ENCODE results near the gene KRT14. TPM values are rescaled to one million over a fixed set of nuclear protein-coding genes. Genes with fewer than 3 reads are reported as not detected.

KRT14 gene
- total and polyA plus RNA-seq, 10 donors = 0.06 to 0.79 (median 0.17) TPM; not detected in 6

Other genes with a start within 250 kb of the KRT14 start
- not detected for gene KRT33A, start 236.1 kb downstream of the KRT14 start, total RNA-seq
- not detected for gene KRT33A, start 236.1 kb downstream of the KRT14 start, polyA plus RNA-seq
- gene KRT33B, start 217.1 kb downstream of the KRT14 start, total RNA-seq = not detected
- gene KRT33B, start 217.1 kb downstream of the KRT14 start, polyA plus RNA-seq = not detected
- not detected for gene KRT34, start 204.6 kb downstream of the KRT14 start, total RNA-seq
- gene KRT34, start 204.6 kb downstream of the KRT14 start, polyA plus RNA-seq = not detected
- not detected for gene KRT31, start 189.3 kb downstream of the KRT14 start, total RNA-seq
- gene KRT31, start 189.3 kb downstream of the KRT14 start, polyA plus RNA-seq = not detected
- gene KRT37, start 162.3 kb downstream of the KRT14 start, total RNA-seq = not detected
- not detected for gene KRT37, start 162.3 kb downstream of the KRT14 start, polyA plus RNA-seq
- under 1 TPM in 2 of 7 donors, not detected in 5; 0.26 to 0.39 TPM for gene KRT38, start 145.9 kb downstream of the KRT14 start, total RNA-seq
- not detected for gene KRT38, start 145.9 kb downstream of the KRT14 start, polyA plus RNA-seq
- not detected for gene KRT32, start 119.5 kb downstream of the KRT14 start, total RNA-seq
- gene KRT32, start 119.5 kb downstream of the KRT14 start, polyA plus RNA-seq = not detected
- under 1 TPM in 1 of 7 donors, not detected in 6; 0.19 TPM for gene KRT35, start 105.7 kb downstream of the KRT14 start, total RNA-seq
- gene KRT35, start 105.7 kb downstream of the KRT14 start, polyA plus RNA-seq = under 1 TPM in 1 of 3 donors, not detected in 2; 0.19 TPM
- gene KRT36, start 97.0 kb downstream of the KRT14 start, total RNA-seq = 1 to 10 TPM in 2 of 7 donors, under 1 TPM in 4, not detected in 1; 0.27 to 2.7 (median 0.44) TPM
- under 1 TPM; 0.20 to 0.51 (median 0.22) TPM for gene KRT36, start 97.0 kb downstream of the KRT14 start, polyA plus RNA-seq
- gene KRT13, start 81.3 kb downstream of the KRT14 start, total RNA-seq = not detected
- 10 to 100 TPM in 1 of 3 donors, 1 to 10 TPM in 2; 1.6 to 26.4 (median 3.8) TPM for gene KRT13, start 81.3 kb downstream of the KRT14 start, polyA plus RNA-seq
- gene KRT15, start 68.0 kb downstream of the KRT14 start, total RNA-seq = not detected
- 1 to 10 TPM in 1 of 3 donors, under 1 TPM in 2; 0.07 to 1.3 (median 0.11) TPM for gene KRT15, start 68.0 kb downstream of the KRT14 start, polyA plus RNA-seq
- gene KRT19, start 58.6 kb downstream of the KRT14 start, total RNA-seq = 1 to 10 TPM in 3 of 7 donors, under 1 TPM in 3, not detected in 1; 0.44 to 2.8 (median 0.83) TPM
- gene KRT19, start 58.6 kb downstream of the KRT14 start, polyA plus RNA-seq = 1 to 10 TPM in 2 of 3 donors, under 1 TPM in 1; 0.20 to 3.9 (median 1.9) TPM
- gene KRT9, start 14.8 kb downstream of the KRT14 start, total RNA-seq = not detected
- not detected for gene KRT9, start 14.8 kb downstream of the KRT14 start, polyA plus RNA-seq
- not detected for gene KRT16, start 25.9 kb upstream of the KRT14 start, total RNA-seq
- under 1 TPM in 2 of 3 donors, not detected in 1; 0.07 to 0.19 TPM for gene KRT16, start 25.9 kb upstream of the KRT14 start, polyA plus RNA-seq
- 1 to 10 TPM in 1 of 7 donors, not detected in 6; 1.2 TPM for gene KRT17, start 37.7 kb upstream of the KRT14 start, total RNA-seq
- under 1 TPM in 2 of 3 donors, not detected in 1; 0.58 to 0.70 TPM for gene KRT17, start 37.7 kb upstream of the KRT14 start, polyA plus RNA-seq
- gene EIF1, start 102.0 kb upstream of the KRT14 start, total RNA-seq = 100 to 1,000 TPM; 313 to 897 (median 665) TPM
- 100 to 1,000 TPM; 560 to 722 (median 560) TPM for gene EIF1, start 102.0 kb upstream of the KRT14 start, polyA plus RNA-seq
- not detected for gene GAST, start 125.4 kb upstream of the KRT14 start, total RNA-seq
- gene GAST, start 125.4 kb upstream of the KRT14 start, polyA plus RNA-seq = not detected
- gene HAP1, start 147.7 kb upstream of the KRT14 start, total RNA-seq = 1 to 10 TPM in 5 of 7 donors, under 1 TPM in 2; 0.83 to 8.4 (median 1.7) TPM
- under 1 TPM; 0.33 to 0.58 (median 0.54) TPM for gene HAP1, start 147.7 kb upstream of the KRT14 start, polyA plus RNA-seq
- gene JUP, start 199.8 kb upstream of the KRT14 start, total RNA-seq = 10 to 100 TPM; 17.3 to 73.1 (median 45.3) TPM
- 10 to 100 TPM; 13.7 to 17.4 (median 14.3) TPM for gene JUP, start 199.8 kb upstream of the KRT14 start, polyA plus RNA-seq
- 1 to 10 TPM; 5.5 to 7.1 (median 6.0) TPM for gene P3H4, start 225.1 kb upstream of the KRT14 start, total RNA-seq
- gene P3H4, start 225.1 kb upstream of the KRT14 start, polyA plus RNA-seq = 1 to 10 TPM; 3.3 to 5.1 (median 3.5) TPM
- gene FKBP10, start 226.1 kb upstream of the KRT14 start, total RNA-seq = 10 to 100 TPM; 14.8 to 30.8 (median 16.7) TPM
- 10 to 100 TPM in 1 of 3 donors, 1 to 10 TPM in 2; 9.6 to 18.9 (median 9.9) TPM for gene FKBP10, start 226.1 kb upstream of the KRT14 start, polyA plus RNA-seq
- 10 to 100 TPM; 17.0 to 43.9 (median 26.0) TPM for gene NT5C3B, start 249.3 kb upstream of the KRT14 start, total RNA-seq
- gene NT5C3B, start 249.3 kb upstream of the KRT14 start, polyA plus RNA-seq = 10 to 100 TPM; 38.9 to 62.7 (median 60.9) TPM

Data from spleen (tissue), 10 donors.